Neural progenitor cell (in vitro differentiated cells): ENCODE data around the gene GLI2. TPM values are rescaled to one million over a fixed set of nuclear protein-coding genes. Genes with fewer than 3 reads are reported as not detected.

Source experiments
- DNase-seq: peaks from one replicate; pipeline ENCODE4 v3.0.0-alpha.2; 2016; ENCODE audit warnings: low spot score
- H2AFZ ChIP-seq: fragments of 200-600 bp; sonication (generic); replicated peaks from 2 replicates; pipeline ENCODE4 v1.6.1; 2016; ENCODE audit warnings: antibody characterized with exemption
- H3F3A ChIP-seq: fragments of 200-600 bp; sonication (generic); 2 replicates; pipeline ENCODE4 v1.6.1; 2016; ENCODE audit warnings: antibody characterized with exemption, low read depth
- H3K27ac ChIP-seq: fragments of 200-600 bp; sonication (generic); 2 replicates; pipeline ENCODE4 v1.5.1; 2016; ENCODE audit warnings: mild to moderate bottlenecking
- H3K27me3 ChIP-seq: fragments of 200-600 bp; sonication (generic); 2 replicates; pipeline ENCODE4 v1.6.1; 2016; ENCODE audit warnings: mild to moderate bottlenecking, moderate library complexity
- H3K36me3 ChIP-seq: fragments of 200-600 bp; sonication (generic); 2 replicates; pipeline ENCODE4 v1.5.1; 2016
- H3K4me1 ChIP-seq: fragments of 200-600 bp; sonication (generic); 2 replicates; pipeline ENCODE4 v1.6.1; 2016; ENCODE audit warnings: mixed run types
- H3K4me2 ChIP-seq: fragments of 200-600 bp; sonication (generic); 2 replicates; pipeline ENCODE4 v1.6.1; 2016
- H3K4me3 ChIP-seq: fragments of 200-600 bp; sonication (generic); 2 replicates; pipeline ENCODE4 v1.5.1; 2016
- H3K79me2 ChIP-seq: fragments of 200-600 bp; sonication (generic); 2 replicates; pipeline ENCODE4 v1.6.1; 2016; ENCODE audit warnings: low read depth
- H3K9ac ChIP-seq: fragments of 200-600 bp; sonication (generic); 2 replicates; pipeline ENCODE4 v1.6.1; 2016
- H3K9me3 ChIP-seq: fragments of 200-600 bp; sonication (generic); 2 replicates; pipeline ENCODE4 v1.5.1; 2016; ENCODE audit warnings: low read depth
- H4K20me1 ChIP-seq: fragments of 200-600 bp; sonication (generic); 2 replicates; pipeline ENCODE4 v1.6.1; 2016; ENCODE audit warnings: low read depth
- H3K27ac Mint-ChIP-seq: 3 replicates; pipeline ENCODE4 v1.8.0; 2021; ENCODE audit warnings: mixed read lengths
- H3K27me3 Mint-ChIP-seq: 2 replicates; pipeline ENCODE4 v1.8.0; 2022; ENCODE audit warnings: low read depth, mild to moderate bottlenecking, inconsistent platforms, moderate library complexity, mixed read lengths; ENCODE audit not compliant: insufficient read depth
- H3K36me3 Mint-ChIP-seq: 3 replicates; pipeline ENCODE4 v1.8.0; 2021; ENCODE audit warnings: mixed read lengths
- H3K4me1 Mint-ChIP-seq: 3 replicates; pipeline ENCODE4 v1.8.0; 2021; ENCODE audit warnings: mixed read lengths
- H3K4me3 Mint-ChIP-seq: 3 replicates; pipeline ENCODE4 v1.8.0; 2021; ENCODE audit warnings: mild to moderate bottlenecking, moderate library complexity, mixed read lengths
- H3K9me3 Mint-ChIP-seq: 3 replicates; pipeline ENCODE4 v1.8.0; 2020; ENCODE audit warnings: mixed read lengths
- CTCF ChIP-seq: fragments of 200-600 bp; sonication (generic); IDR thresholded peaks from 2 replicates; pipeline ENCODE4 v1.5.1; 2017; ENCODE audit warnings: antibody characterized with exemption, mild to moderate bottlenecking
- EZH2 ChIP-seq: fragments of 200-600 bp; sonication (generic); IDR thresholded peaks from 2 replicates; pipeline ENCODE4 v1.6.1; 2017; ENCODE audit warnings: antibody characterized with exemption, mild to moderate bottlenecking, moderate library complexity
- EZH2phosphoT487 ChIP-seq: fragments of 200-600 bp; sonication (generic); IDR thresholded peaks from 2 replicates; pipeline ENCODE4 v1.6.1; 2017; ENCODE audit warnings: antibody characterized with exemption
- total RNA-seq: library from RNA; depleted of rRNA; stranded (reverse); fragments of >200 nt; gene quantifications from 2 replicates; pipeline ENCODE4 v1.2.3, GENCODE V29; 2015; ENCODE audit warnings: low replicate concordance

Gene GLI2
- total RNA-seq, 1 donor from 2014 or later: 9.4 TPM

GRCh38 chr2:120764492-120764891 lies 28.8 kb downstream of the GLI2 start:
- Histone ChIP-seq H3K9ac (no peak overlapping the region), H3K4me2 (peak overlapping the region; percentile 7), H3K4me1 (peaks cover 46% of the 10 kb centered on the region), H3F3A (no peaks in the 10 kb centered on the region), H2AFZ (no peak overlapping the region), H3K79me2 (peaks cover 100% of the 10 kb centered on the region), H3K4me3 (no peak overlapping the region), H3K27me3 (no peaks in the 10 kb centered on the region), H3K9me3 (no peaks in the 10 kb centered on the region), H3K36me3 (no peaks in the 10 kb centered on the region), H3K27ac (no peak overlapping the region), H4K20me1 (peaks cover 100% of the 10 kb centered on the region)
- TF ChIP-seq EZH2 (no peak), EZH2phosphoT487 (no peak)
- Mint-ChIP-seq H3K9me3 (no peaks in the 10 kb centered on the region), H3K27ac (peak overlapping the region; percentile 94), H3K4me1 (peaks cover 74% of the 10 kb centered on the region), H3K27me3 (peaks cover 2% of the 10 kb centered on the region), H3K4me3 (no peak overlapping the region), H3K36me3 (peaks cover 6% of the 10 kb centered on the region)
- DNase-seq: no peak

- Histone ChIP-seq H3K36me3 (no peaks in the 10 kb centered on the region), H3K9ac (no peak overlapping the region), H3K4me1 (peaks cover 43% of the 10 kb centered on the region), H2AFZ (no peak overlapping the region), H4K20me1 (peaks cover 100% of the 10 kb centered on the region), H3K4me2 (peak overlapping the region; percentile 7), H3K4me3 (no peak overlapping the region), H3K9me3 (no peaks in the 10 kb centered on the region), H3F3A (no peaks in the 10 kb centered on the region), H3K79me2 (peaks cover 100% of the 10 kb centered on the region), H3K27ac (peak overlapping the region; percentile 36), H3K27me3 (no peaks in the 10 kb centered on the region)
- TF ChIP-seq CTCF: no peak
- TF ChIP-seq EZH2: no peak
- TF ChIP-seq EZH2phosphoT487: no peak
- peaks cover 6% of the 10 kb centered on the region for H3K36me3 Mint-ChIP-seq
- no peak for DNase-seq
- peaks cover 2% of the 10 kb centered on the region for H3K27me3 Mint-ChIP-seq
- H3K9me3 Mint-ChIP-seq: no peaks in the 10 kb centered on the region
- peaks cover 76% of the 10 kb centered on the region for H3K4me1 Mint-ChIP-seq
- H3K4me3 Mint-ChIP-seq: no peak overlapping the region
- peak overlapping the region; percentile 94 for H3K27ac Mint-ChIP-seq
Measured at GRCh38 chr2:120764991-120765677, 29.5 kb downstream of the GLI2 start.

GRCh38 chr2:120765678-120766469 lies 30.2 kb downstream of the GLI2 start:
- Mint-ChIP-seq H3K4me3 (no peak overlapping the region), H3K4me1 (peaks cover 76% of the 10 kb centered on the region), H3K27ac (peak overlapping the region; percentile 65), H3K27me3 (peaks cover 2% of the 10 kb centered on the region), H3K9me3 (no peaks in the 10 kb centered on the region), H3K36me3 (peaks cover 6% of the 10 kb centered on the region)
- H3K4me3 ChIP-seq: no peak overlapping the region
- peak; percentile 38 for DNase-seq
- H3F3A ChIP-seq: no peaks in the 10 kb centered on the region
- H3K79me2 ChIP-seq: peaks cover 100% of the 10 kb centered on the region
- peak overlapping the region; percentile 7 for H3K4me2 ChIP-seq
- peaks cover 36% of the 10 kb centered on the region for H3K4me1 ChIP-seq
- H2AFZ ChIP-seq: no peak overlapping the region
- H3K9me3 ChIP-seq: no peaks in the 10 kb centered on the region
- H4K20me1 ChIP-seq: peaks cover 100% of the 10 kb centered on the region
- H3K36me3 ChIP-seq: no peaks in the 10 kb centered on the region
- no peaks in the 10 kb centered on the region for H3K27me3 ChIP-seq
- H3K27ac ChIP-seq: no peak overlapping the region
- no peak for TF ChIP-seq EZH2
- no peak for TF ChIP-seq EZH2phosphoT487
- no peak for TF ChIP-seq CTCF
- no peak overlapping the region for H3K9ac ChIP-seq
